Activated CD4-positive, CD25-positive, alpha-beta regulatory T cell treated with anti-CD3 and anti-CD28 coated beads, Interleukin-2, amount 50 U/mL, for 72 hours (primary cell): Measurements from ENCODE around the gene PACS1.
A peak's percentile ranks its signal among the peaks of the same experiment; 100 is the strongest.
"Not testable (repeated sequence)": the region's sequence is repeated elsewhere in the genome, so short reads cannot be mapped to it uniquely, and the experiment has no call there.

Experiments
- DNase-seq: peaks from one replicate; pipeline ENCODE4 v3.0.0; 2021

The PACS1 gene

DNA sequence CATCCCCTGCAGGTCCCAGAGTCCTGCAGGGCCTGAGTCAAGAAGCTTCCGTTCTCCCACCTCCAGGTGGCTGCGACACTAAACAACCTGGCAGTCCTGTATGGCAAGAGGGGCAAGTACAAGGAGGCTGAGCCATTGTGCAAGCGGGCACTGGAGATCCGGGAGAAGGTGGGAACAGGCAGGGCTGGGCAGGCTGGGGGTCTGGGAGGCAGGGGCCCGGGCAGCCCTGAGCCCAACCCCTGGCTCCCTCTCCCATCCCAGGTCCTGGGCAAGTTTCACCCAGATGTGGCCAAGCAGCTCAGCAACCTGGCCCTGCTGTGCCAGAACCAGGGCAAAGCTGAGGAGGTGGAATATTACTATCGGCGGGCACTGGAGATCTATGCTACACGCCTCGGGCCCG is 193.7 kb downstream of the PACS1 start:
- DNase-seq = no peak

DNA sequence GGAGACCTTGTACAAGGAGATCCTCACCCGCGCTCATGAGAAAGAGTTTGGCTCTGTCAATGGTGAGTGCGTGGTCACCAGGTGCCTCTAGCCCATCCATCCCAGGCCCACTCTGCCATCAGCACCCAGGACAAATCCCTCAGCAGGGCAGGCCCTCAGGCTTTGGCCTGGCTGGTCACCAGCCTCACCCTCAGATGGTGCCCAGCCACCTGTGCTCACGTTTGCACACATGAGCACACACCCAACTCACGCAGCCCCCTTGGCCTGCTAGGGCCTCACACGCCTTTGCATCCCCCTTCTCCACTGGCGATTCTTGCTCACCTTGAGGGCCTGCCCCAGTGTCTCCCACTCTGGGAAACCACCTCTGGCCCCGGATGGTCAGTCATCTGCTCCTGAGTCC is 194.3 kb downstream of the PACS1 start:
- no peak for DNase-seq

DNA sequence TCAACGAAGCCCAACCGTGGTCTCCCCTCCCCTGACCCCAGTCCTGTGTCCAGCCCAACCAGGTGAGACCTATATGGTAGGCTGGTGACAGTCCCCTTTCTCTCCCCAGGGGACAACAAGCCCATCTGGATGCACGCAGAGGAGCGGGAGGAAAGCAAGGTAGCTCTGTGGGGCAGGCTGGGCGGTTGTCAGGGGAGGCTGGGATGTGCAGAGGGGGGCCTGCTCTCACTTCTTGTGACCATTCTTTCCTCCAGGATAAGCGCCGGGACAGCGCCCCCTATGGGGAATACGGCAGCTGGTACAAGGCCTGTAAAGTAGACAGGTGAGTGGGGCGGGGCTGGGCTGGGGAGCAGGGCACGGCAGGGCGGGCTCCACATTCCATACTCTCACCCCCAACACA is 194.8 kb downstream of the PACS1 start:
- no peak for DNase-seq

DNA sequence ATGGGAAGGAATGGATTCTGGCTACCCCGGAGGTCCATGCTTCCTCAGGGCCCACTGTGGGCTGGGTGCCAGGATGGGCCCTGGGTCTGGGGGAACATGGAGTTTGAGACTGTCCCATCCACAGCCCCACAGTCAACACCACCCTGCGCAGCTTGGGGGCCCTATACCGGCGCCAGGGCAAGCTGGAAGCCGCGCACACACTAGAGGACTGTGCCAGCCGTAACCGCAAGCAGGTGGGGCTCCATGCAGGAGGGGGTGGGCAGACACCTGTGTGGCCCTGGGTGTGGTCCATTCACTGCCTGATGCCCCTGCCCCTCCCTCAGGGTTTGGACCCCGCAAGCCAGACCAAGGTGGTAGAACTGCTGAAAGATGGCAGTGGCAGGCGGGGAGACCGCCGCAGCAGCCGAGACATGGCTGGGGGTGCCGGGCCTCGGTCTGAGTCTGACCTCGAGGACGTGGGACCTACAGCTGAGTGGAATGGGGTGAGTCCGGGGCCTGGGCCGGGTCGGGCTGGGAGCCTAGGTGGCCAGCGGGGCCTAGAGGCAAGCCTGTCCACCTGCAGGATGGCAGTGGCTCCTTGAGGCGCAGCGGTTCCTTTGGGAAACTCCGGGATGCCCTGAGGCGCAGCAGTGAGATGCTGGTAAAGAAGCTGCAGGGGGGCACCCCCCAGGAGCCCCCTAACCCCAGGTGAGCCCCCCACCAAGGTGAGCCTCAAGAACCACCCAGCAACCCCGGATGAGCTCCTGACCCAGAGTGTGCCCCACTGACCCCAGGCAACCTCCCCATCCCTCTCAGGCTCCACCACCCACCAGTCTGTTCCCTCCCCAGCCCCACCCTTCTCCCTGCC is 195.7 kb downstream of the PACS1 start:
- no peak for DNase-seq

DNA sequence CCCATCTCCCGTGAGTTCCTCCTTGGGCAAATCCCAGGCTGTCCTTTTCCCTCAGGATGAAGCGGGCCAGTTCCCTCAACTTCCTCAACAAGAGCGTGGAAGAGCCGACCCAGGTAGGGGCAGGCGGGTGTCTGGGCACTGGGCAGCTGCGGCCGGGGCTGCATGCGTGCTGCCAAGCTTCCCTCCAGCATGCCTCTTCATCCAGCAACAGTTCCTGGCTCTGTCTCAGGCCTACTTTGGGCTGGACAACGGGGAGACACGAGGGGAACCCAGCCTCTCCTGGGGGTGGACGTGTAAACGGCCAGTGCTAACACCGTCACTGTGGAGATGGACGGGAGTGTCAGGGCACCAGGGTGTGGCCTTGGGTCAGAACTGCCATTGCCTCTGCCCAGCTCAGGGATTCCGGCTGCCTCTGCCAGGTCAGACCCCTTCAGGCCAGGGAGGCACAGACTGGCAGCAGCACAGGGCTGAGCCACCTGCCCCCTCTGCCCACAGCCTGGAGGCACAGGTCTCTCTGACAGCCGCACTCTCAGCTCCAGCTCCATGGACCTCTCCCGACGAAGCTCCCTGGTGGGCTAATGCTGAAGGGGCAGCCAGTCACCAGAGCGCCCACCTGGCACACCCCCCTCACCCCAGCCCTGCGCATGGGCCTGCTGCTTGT is 196.4 kb downstream of the PACS1 start:
- no peak for DNase-seq

- DNase-seq = no peak
These were observed 196.9 kb downstream of the PACS1 start for GRCh38 chr11:66267039-66267378.

GRCh38 chr11:66267379-66268243 is 197.5 kb downstream of the PACS1 start:
- peak; percentile 84 for DNase-seq

GRCh38 chr11:66268244-66268951 is 198.3 kb downstream of the PACS1 start, which contains the start of gene RAB1B:
RAB1B (plus strand) TSS chr11:66268639; CDS start chr11:66268680, 41 bp downstream.
- peak; percentile 99 for DNase-seq

GRCh38 chr11:66268952-66269905 is 199.2 kb downstream of the PACS1 start:
- no peak for DNase-seq

DNA sequence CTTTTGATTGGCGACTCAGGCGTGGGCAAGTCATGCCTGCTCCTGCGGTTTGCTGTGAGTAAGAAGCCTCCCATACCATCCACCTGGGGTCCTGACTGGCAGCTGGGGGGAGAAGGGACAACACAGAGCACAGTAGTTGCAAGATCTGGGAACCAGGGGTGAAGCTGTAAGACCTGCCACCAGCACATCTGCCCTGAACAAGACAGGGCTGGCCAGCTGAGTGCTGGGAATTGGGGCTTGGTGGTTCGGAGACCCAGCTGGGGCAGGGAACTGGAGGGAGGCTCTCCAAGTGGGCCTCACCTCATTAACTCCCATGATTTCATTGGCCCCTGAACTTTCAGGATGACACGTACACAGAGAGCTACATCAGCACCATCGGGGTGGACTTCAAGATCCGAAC is 201.7 kb downstream of the PACS1 start:
- no peak for DNase-seq

DNA sequence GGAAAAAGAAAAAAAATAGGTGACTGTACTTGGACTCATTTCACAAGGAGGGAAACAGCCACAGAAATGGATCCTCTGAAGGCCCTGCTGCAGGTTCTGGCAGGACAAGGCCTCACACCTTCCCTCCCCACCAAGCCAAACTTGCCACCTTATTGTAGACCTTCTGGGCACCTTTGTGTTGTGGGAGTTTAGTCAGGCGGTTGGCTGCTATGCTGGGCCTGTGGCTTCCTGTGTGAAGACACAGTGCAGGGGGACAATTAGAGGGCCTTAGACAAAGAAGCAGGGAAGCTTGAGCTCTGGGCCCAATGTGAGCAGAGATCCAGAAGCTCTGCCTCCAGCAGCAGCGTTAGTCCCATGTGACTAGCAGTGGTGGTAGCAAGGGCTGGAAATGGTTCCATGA is 202.5 kb downstream of the PACS1 start:
- DNase-seq = no peak

- DNase-seq = no peak
These were observed 204.1 kb downstream of the PACS1 start for GRCh38 chr11:66274219-66274618.

DNA sequence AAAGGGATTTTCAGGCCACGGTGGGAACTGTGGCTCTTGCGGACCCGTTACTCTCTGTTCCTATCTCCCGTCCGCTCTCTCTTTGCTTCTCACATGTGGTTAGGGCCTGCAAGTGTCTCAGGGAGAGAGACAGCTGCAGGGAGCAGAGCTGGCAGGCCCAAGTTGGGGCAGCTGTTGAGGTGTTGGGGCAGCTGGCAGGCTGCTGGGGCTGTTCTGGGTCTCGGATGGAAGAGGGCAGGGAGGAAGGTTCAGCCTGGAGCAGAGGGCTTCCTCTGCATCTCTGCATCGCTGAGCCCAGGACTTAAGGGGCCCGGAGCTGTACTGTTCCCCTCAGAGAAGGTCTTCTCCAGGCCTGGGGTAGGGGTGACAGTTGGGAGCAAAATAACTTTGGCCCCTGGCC is 205.3 kb downstream of the PACS1 start:
- DNase-seq = no peak

- no peak for DNase-seq
These were observed 206.0 kb downstream of the PACS1 start for GRCh38 chr11:66275984-66276612.

DNA sequence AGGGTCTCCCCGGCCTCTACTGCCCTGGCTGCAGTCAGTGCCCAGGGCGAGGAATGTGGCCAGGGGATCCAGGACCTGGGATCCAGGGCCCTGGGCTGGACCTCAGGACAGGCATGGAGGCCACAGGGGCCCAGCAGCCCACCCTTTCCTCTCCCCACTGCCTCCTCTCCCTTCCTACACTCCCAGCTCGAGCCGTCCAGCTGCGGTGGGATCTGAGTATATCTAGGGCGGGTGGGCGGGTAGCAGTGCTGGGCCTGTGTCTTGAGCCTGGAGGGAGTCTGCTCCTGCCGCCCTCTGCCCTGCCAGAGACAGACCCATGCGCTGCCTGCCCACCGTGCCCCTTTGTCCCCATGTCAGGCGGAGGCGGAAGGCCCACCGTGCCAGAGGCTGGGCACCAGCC is 206.5 kb downstream of the PACS1 start:
- DNase-seq = not testable (repeated sequence)

DNA sequence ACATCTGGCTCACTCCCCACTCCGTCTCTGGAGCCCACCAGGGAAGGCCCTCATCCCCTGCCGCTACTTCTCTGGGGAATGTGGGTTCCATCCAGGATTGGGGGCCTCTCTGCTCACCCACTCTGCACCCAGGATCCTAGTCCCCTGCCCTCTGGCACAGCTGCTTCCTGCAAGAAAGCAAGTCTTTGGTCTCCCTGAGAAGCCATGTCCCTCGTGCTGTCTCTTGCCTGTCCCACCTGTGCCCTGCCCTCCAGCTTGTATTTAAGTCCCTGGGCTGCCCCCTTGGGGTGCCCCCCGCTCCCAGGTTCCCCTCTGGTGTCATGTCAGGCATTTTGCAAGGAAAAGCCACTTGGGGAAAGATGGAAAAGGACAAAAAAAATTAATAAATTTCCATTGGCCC is 207.0 kb downstream of the PACS1 start:
- not testable (repeated sequence) for DNase-seq

GRCh38 chr11:66277471-66278362 is 207.6 kb downstream of the PACS1 start, which contains the start of gene CNIH2:
CNIH2 (plus strand) TSS chr11:66278175; CDS start chr11:66278457, 282 bp downstream.
- DNase-seq = peak; percentile 54

DNA sequence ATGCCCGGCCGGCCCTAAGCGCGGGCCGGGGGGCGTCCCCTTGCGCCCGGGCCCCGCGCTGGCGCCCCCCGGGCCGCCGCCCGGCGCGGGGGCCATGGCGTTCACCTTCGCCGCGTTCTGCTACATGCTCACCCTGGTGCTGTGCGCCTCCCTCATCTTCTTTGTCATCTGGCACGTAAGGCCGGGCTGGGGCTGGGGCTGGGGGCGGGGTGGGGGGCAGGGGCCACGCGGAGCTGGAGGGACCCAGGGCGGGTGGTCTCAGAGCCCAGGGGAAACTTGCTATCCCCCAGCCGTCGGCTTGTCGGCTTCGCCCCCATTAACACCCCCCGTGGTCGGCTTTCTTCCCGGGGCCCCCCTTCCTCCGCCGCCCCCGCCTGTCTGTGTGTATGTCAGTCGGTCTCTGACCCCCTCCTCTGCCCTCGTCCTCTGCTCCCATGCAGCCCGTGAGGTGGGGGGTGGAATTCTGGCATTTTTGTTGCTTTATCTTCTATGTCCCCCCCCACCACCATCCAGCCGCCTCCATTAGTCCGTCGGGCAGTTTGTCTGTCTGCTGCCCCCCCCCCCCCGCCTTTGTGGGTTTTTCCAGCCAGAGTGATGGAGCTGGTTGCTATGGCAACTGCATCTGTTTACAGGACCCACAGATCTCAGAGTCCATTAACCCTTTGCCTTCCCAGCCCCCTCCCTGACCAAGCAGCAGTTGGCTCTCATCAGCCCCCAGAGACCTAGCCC is 208.5 kb downstream of the PACS1 start:
- no peak for DNase-seq

GRCh38 chr11:66279092-66279734 is 209.1 kb downstream of the PACS1 start:
- DNase-seq = no peak
